ENCODE data around the gene MAP4K4.

DNA sequence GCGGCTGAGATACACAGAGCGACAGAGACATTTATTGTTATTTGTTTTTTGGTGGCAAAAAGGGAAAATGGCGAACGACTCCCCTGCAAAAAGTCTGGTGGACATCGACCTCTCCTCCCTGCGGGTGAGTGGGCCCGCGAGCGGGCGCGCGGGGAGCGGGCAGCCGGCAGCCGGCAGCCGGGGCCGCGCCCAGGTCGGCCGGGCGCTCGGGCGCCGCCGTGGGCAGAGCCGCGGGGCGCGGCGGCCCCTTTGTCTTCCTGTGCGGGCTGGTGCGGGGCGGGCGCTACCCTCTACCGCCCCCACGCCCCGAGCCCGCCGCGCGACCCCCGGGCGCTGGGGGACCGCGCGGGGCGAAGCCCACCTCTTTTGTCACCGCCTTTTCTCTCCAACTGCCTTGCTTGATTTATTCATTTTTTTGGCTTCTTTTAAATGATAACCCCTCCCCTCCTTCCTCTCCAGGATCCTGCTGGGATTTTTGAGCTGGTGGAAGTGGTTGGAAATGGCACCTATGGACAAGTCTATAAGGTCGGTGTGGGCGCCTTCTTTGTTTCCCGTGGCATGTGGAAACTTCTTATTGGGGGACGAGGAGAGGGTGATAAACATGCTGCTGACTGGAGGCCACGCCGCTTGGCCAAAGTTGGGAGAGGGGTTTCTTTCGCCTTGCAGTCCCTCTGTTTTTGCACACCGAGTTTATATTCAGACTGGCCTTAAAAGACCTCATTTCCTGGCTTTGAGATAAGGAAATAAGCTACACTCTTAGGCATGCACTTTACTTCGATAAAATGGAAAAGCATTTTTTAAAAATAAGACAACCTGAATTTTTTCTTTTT is 722 bp downstream of the MAP4K4 start:
- TF ChIP-seq, protein P1, sequence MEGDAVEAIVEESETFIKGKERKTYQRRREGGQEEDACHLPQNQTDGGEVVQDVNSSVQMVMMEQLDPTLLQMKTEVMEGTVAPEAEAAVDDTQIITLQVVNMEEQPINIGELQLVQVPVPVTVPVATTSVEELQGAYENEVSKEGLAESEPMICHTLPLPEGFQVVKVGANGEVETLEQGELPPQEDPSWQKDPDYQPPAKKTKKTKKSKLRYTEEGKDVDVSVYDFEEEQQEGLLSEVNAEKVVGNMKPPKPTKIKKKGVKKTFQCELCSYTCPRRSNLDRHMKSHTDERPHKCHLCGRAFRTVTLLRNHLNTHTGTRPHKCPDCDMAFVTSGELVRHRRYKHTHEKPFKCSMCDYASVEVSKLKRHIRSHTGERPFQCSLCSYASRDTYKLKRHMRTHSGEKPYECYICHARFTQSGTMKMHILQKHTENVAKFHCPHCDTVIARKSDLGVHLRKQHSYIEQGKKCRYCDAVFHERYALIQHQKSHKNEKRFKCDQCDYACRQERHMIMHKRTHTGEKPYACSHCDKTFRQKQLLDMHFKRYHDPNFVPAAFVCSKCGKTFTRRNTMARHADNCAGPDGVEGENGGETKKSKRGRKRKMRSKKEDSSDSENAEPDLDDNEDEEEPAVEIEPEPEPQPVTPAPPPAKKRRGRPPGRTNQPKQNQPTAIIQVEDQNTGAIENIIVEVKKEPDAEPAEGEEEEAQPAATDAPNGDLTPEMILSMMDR (conservative IDR thresholded peaks at IDR 0.05), result no peak
- TF ChIP-seq ZFX (IDR thresholded peaks at IDR 0.05), result peak; percentile 93

Measured in C4-2B (cell line).